ENCODE data around the gene ZNF135.

ZNF135 gene

GRCh38 chr19:58045411-58046050 is 13.6 kb upstream of the ZNF135 start:
- TF ChIP-seq CTCF (IDR thresholded peaks at IDR 0.05; ENCODE audit: low read depth, low read length, missing control alignments) = no peak
- DNase-seq (ENCODE audit: low read depth) = no peak
- no peak overlapping the region for H3K4me3 ChIP-seq (ENCODE audit: low read depth, low read length)

GRCh38 chr19:58046856-58047255 is 12.2 kb upstream of the ZNF135 start:
- H3K4me3 ChIP-seq (ENCODE audit: low read depth, low read length) = no peak overlapping the region
- TF ChIP-seq CTCF (IDR thresholded peaks at IDR 0.05; ENCODE audit: low read depth, low read length, missing control alignments) = no peak
- no peak for DNase-seq (ENCODE audit: low read depth)

DNA sequence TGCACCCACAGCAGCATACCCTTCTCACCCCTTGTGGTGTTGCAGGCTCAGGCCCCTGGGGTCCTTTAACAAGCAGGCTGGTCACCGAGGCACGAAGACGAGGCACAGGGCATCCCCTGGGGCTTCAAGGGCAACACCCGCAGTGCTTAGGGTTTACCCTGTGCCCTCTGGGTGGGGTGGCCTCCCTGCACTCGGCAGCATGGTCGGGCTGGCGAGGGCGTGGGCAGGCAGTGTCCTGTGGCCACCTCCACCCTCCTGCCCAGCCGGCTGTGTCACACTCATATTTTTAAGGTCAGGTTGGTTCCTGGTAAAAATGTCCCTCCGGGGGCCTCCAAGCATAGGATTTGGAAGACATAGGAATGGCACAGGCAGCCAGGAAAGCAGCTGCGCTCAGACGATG is 11.4 kb upstream of the ZNF135 start:
- H3K4me3 ChIP-seq (ENCODE audit: low read depth, low read length) = no peak overlapping the region
- no peak for DNase-seq (ENCODE audit: low read depth)
- no peak for TF ChIP-seq CTCF (IDR thresholded peaks at IDR 0.05; ENCODE audit: low read depth, low read length, missing control alignments)

DNA sequence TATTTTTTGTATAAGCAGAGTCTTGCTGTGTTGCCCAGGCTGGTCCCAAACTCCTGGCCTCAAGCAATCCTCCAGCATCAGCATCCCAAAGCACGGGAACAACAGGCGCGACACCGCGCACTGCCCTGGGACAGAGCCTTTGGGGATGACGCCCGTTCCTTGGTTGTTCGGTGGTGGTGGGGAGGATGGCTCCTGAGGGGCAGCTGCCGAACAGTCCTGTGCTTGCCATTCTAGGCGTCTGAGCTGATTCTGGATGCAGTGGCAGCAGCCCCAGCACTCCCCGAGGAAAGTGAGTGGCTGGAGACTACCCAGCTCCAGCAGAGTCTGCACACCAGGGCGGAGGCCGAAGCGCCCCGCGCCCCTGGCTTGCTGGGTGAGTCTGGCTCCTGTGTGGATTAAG is 6.8 kb upstream of the ZNF135 start:
- TF ChIP-seq CTCF (IDR thresholded peaks at IDR 0.05; ENCODE audit: low read depth, low read length, missing control alignments) = no peak
- DNase-seq (ENCODE audit: low read depth) = no peak

GRCh38 chr19:58053480-58054156 is 5.5 kb upstream of the ZNF135 start:
- no peak for TF ChIP-seq CTCF (IDR thresholded peaks at IDR 0.05; ENCODE audit: low read depth, low read length, missing control alignments)
- no peak for DNase-seq (ENCODE audit: low read depth)
- H3K4me3 ChIP-seq (ENCODE audit: low read depth, low read length) = no peak overlapping the region

More for the DNA sequence above, 6.8 kb upstream of the ZNF135 start:
- no peak overlapping the region for H3K4me3 ChIP-seq (ENCODE audit: low read depth, low read length)

DNA sequence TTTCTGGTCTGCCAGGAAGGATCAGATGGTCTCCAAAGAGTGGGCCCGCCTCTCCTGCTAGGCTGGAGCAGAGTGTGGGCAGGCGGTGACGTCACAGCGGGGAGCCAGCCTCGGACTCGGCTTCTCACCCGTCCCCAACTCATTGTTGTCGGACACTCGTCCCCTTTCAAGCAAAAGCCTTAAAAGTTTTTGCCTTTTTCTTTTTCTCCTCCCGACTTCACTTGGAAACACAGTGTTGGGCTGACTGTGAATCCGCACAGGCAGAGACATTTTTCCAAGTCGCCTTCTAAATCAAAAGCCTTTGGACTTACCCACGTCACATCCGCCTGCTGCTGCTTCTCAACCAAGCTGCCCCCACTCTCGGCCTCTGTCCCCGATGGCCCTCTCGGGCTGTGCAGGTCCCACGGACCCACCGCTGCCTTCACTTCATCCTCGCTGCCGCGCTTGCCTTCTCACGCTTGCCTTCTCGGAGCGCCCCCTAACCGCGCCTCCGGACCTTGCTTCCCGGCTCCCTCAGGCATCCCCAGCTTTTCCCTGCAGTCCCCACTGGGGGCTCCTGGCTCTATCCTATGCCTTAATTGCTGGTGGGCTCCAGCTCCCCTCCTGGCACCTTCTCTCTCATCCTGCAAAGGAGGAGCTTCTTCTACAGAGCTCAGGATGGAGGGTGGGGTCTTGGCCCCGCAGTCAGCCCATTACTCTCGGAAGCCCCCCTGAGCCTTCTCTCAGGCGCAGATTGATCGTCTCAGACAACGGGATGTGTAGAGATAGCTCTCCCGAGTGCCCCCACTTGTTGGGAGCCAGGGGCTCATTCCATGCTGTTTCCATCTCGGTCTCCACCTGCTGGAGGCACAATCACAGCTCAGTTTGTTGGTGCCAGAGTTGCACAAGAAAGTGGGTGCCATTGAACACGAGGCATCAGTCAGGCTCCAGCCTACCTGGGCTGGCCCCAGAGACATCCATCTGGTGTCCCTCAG is 3.9 kb upstream of the ZNF135 start:
- TF ChIP-seq CTCF (IDR thresholded peaks at IDR 0.05; ENCODE audit: low read depth, low read length, missing control alignments) = no peak
- no peak overlapping the region for H3K4me3 ChIP-seq (ENCODE audit: low read depth, low read length)
- no peak for DNase-seq (ENCODE audit: low read depth)
